GM21360 (cell line): ENCODE data around the gene LIAS.
"Not testable (repeated sequence)": the region's sequence is repeated elsewhere in the genome, so short reads cannot be mapped to it uniquely, and the experiment has no call there.

Experiments used
- ATAC-seq: cut with Tn5 transposase; IDR thresholded peaks from one replicate; pipeline ENCODE4 v1.9.1; 2021; ENCODE audit warnings: mild to moderate bottlenecking, moderate library complexity; ENCODE audit not compliant: unreplicated experiment

The LIAS gene

GRCh38 chr4:39452860-39453587 is 5.8 kb upstream of the LIAS start:
- no peak for ATAC-seq

GRCh38 chr4:39453738-39454137 is 5.1 kb upstream of the LIAS start:
- no peak for ATAC-seq

GRCh38 chr4:39455486-39455885 is 3.4 kb upstream of the LIAS start:
- ATAC-seq, result no peak

GRCh38 chr4:39456946-39457763 is 1.7 kb upstream of the LIAS start:
- no peak for ATAC-seq

- ATAC-seq, result not testable (repeated sequence)
Observed at GRCh38 chr4:39458161-39458504, 723 bp upstream of the LIAS start.

- ATAC-seq, result no peak
Observed at GRCh38 chr4:39464886-39465501, 6.1 kb downstream of the LIAS start.

GRCh38 chr4:39466747-39467146 is 7.9 kb downstream of the LIAS start:
- ATAC-seq, result no peak

- ATAC-seq, result no peak
Observed at GRCh38 chr4:39467464-39467863, 8.6 kb downstream of the LIAS start.

- ATAC-seq, result peak; percentile 82
Observed at GRCh38 chr4:39469429-39470077, 10.7 kb downstream of the LIAS start.

GRCh38 chr4:39470402-39470801 is 11.5 kb downstream of the LIAS start:
- no peak for ATAC-seq

- no peak for ATAC-seq
Observed at GRCh38 chr4:39472396-39472795, 13.5 kb downstream of the LIAS start.

- ATAC-seq, result no peak
Observed at GRCh38 chr4:39476187-39476895, 17.5 kb downstream of the LIAS start.

GRCh38 chr4:39480251-39480650 is 21.4 kb downstream of the LIAS start:
- no peak for ATAC-seq

- ATAC-seq, result no peak
Observed at GRCh38 chr4:39480902-39481695, 22.2 kb downstream of the LIAS start.

GRCh38 chr4:39484582-39485272 is 25.9 kb downstream of the LIAS start:
- ATAC-seq, result no peak

GRCh38 chr4:39486221-39486804 is 27.5 kb downstream of the LIAS start:
- ATAC-seq, result no peak

GRCh38 chr4:39490322-39490721 is 31.5 kb downstream of the LIAS start:
- ATAC-seq, result no peak

- no peak for ATAC-seq
Observed at GRCh38 chr4:39494354-39494753, 35.5 kb downstream of the LIAS start.
